ENCODE results near the gene RITA1.

Gene RITA1

GRCh38 chr12:113155060-113155459 lies 30.5 kb upstream of the RITA1 start:
- no peaks in the 10 kb centered on the region for H3K79me2 ChIP-seq (ENCODE audit: low read length)
- peaks cover 2% of the 10 kb centered on the region; the same call in 1 of the 2 replicates for H3K4me1 ChIP-seq (ENCODE audit: low read length)
- no peaks in the 10 kb centered on the region for H3K9me3 ChIP-seq (ENCODE audit: insufficient read depth, low read length)
- H3K36me3 ChIP-seq (replicated peaks; ENCODE audit: low read depth, low read length): peaks cover 18% of the 10 kb centered on the region
- peaks cover 13% of the 10 kb centered on the region for H3K27me3 ChIP-seq (ENCODE audit: low read depth, low read length)
- no peak overlapping the region for H3K4me2 ChIP-seq (ENCODE audit: low read length)
- H3K4me3 ChIP-seq (ENCODE audit: low read length): no peak overlapping the region
- H4K20me1 ChIP-seq (ENCODE audit: insufficient read depth, low read length): no peaks in the 10 kb centered on the region; the same call in 1 of the 2 replicates
- no peak overlapping the region for H3K9ac ChIP-seq (ENCODE audit: low read length)
- no peak overlapping the region for H2AFZ ChIP-seq (ENCODE audit: low read depth, low read length)
- no peak overlapping the region for H3K27ac ChIP-seq (ENCODE audit: low read length)
- TF ChIP-seq EZH2phosphoT487 (IDR thresholded peaks at IDR 0.05; ENCODE audit: low read depth) (no peak), CTCF (IDR thresholded peaks at IDR 0.05; ENCODE audit: low read depth, low read length) (no peak)

GRCh38 chr12:113155646-113156045 lies 29.9 kb upstream of the RITA1 start:
- Histone ChIP-seq H3K4me3 (ENCODE audit: low read length) (no peak overlapping the region), H3K4me1 (ENCODE audit: low read length) (peaks cover 2% of the 10 kb centered on the region; the same call in 1 of the 2 replicates), H4K20me1 (ENCODE audit: insufficient read depth, low read length) (no peaks in the 10 kb centered on the region; the same call in 1 of the 2 replicates), H2AFZ (ENCODE audit: low read depth, low read length) (no peak overlapping the region), H3K4me2 (ENCODE audit: low read length) (no peak overlapping the region), H3K9ac (ENCODE audit: low read length) (no peak overlapping the region), H3K27me3 (ENCODE audit: low read depth, low read length) (peaks cover 13% of the 10 kb centered on the region), H3K79me2 (ENCODE audit: low read length) (no peaks in the 10 kb centered on the region), H3K9me3 (ENCODE audit: insufficient read depth, low read length) (no peaks in the 10 kb centered on the region), H3K36me3 (replicated peaks; ENCODE audit: low read depth, low read length) (peaks cover 24% of the 10 kb centered on the region), H3K27ac (ENCODE audit: low read length) (no peak overlapping the region)
- TF ChIP-seq CTCF (IDR thresholded peaks at IDR 0.05; ENCODE audit: low read depth, low read length): no peak
- TF ChIP-seq EZH2phosphoT487 (IDR thresholded peaks at IDR 0.05; ENCODE audit: low read depth): no peak

GRCh38 chr12:113157218-113157859 lies 28.2 kb upstream of the RITA1 start:
- H3K79me2 ChIP-seq (ENCODE audit: low read length): no peaks in the 10 kb centered on the region

More at GRCh38 chr12:113157218-113157859, 28.2 kb upstream of the RITA1 start:
- Histone ChIP-seq H3K27me3 (ENCODE audit: low read depth, low read length) (peaks cover 7% of the 10 kb centered on the region), H3K36me3 (replicated peaks; ENCODE audit: low read depth, low read length) (peaks cover 31% of the 10 kb centered on the region), H3K27ac (ENCODE audit: low read length) (no peak overlapping the region), H4K20me1 (ENCODE audit: insufficient read depth, low read length) (peaks cover 4% of the 10 kb centered on the region), H3K4me1 (ENCODE audit: low read length) (peaks cover 5% of the 10 kb centered on the region; the same call in 1 of the 2 replicates), H3K4me2 (ENCODE audit: low read length) (no peak overlapping the region), H3K9ac (ENCODE audit: low read length) (no peak overlapping the region), H3K4me3 (ENCODE audit: low read length) (no peak overlapping the region), H3K9me3 (ENCODE audit: insufficient read depth, low read length) (no peaks in the 10 kb centered on the region), H2AFZ (ENCODE audit: low read depth, low read length) (no peak overlapping the region)
- TF ChIP-seq CTCF (IDR thresholded peaks at IDR 0.05; ENCODE audit: low read depth, low read length) (no peak), EZH2phosphoT487 (IDR thresholded peaks at IDR 0.05; ENCODE audit: low read depth) (no peak)

Data from OCI-LY3 (cell line).